ENCODE results near the gene LSR.

Gene LSR

GRCh38 chr19:35308910-35309309, 60.1 kb downstream of the LSR start:
- DNase-seq (ENCODE audit: low read depth), result no peak
- TF ChIP-seq CTCF (IDR thresholded peaks at IDR 0.05; ENCODE audit: control insufficient read depth, insufficient read depth, low read depth, low read length, missing control alignments), result no peak
- H3K4me3 ChIP-seq (ENCODE audit: control insufficient read depth, low read depth, low read length), result no peak overlapping the region

GRCh38 chr19:35309481-35310279, 60.9 kb downstream of the LSR start:
- no peak overlapping the region for H3K4me3 ChIP-seq (ENCODE audit: control insufficient read depth, low read depth, low read length)
- no peak for TF ChIP-seq CTCF (IDR thresholded peaks at IDR 0.05; ENCODE audit: control insufficient read depth, insufficient read depth, low read depth, low read length, missing control alignments)
- no peak for DNase-seq (ENCODE audit: low read depth)

GRCh38 chr19:35310331-35310730, 61.5 kb downstream of the LSR start:
- no peak for DNase-seq (ENCODE audit: low read depth)
- no peak for TF ChIP-seq CTCF (IDR thresholded peaks at IDR 0.05; ENCODE audit: control insufficient read depth, insufficient read depth, low read depth, low read length, missing control alignments)
- no peak overlapping the region for H3K4me3 ChIP-seq (ENCODE audit: control insufficient read depth, low read depth, low read length)

GRCh38 chr19:35310811-35311465, 62.1 kb downstream of the LSR start:
- no peak for TF ChIP-seq CTCF (IDR thresholded peaks at IDR 0.05; ENCODE audit: control insufficient read depth, insufficient read depth, low read depth, low read length, missing control alignments)
- no peak overlapping the region for H3K4me3 ChIP-seq (ENCODE audit: control insufficient read depth, low read depth, low read length)
- DNase-seq (ENCODE audit: low read depth), result no peak

- no peak for TF ChIP-seq CTCF (IDR thresholded peaks at IDR 0.05; ENCODE audit: control insufficient read depth, insufficient read depth, low read depth, low read length, missing control alignments)
- no peak for DNase-seq (ENCODE audit: low read depth)
- no peak overlapping the region for H3K4me3 ChIP-seq (ENCODE audit: control insufficient read depth, low read depth, low read length)
These were observed 63.3 kb downstream of the LSR start for GRCh38 chr19:35311901-35312665.

- no peak for TF ChIP-seq CTCF (IDR thresholded peaks at IDR 0.05; ENCODE audit: control insufficient read depth, insufficient read depth, low read depth, low read length, missing control alignments)
- no peak overlapping the region for H3K4me3 ChIP-seq (ENCODE audit: control insufficient read depth, low read depth, low read length)
- DNase-seq (ENCODE audit: low read depth), result no peak
These were observed 64.8 kb downstream of the LSR start for GRCh38 chr19:35313587-35313986.

Measured in AG09309 (cell line).